HG03558 (cell line): ENCODE data around the gene GPC5.

Experiments
- ATAC-seq: cut with Tn5 transposase; IDR thresholded peaks from one replicate; pipeline ENCODE4 v1.9.1; 2021; ENCODE audit warnings: moderate number of reproducible peaks; ENCODE audit not compliant: unreplicated experiment; ENCODE audit errors: extremely low read depth

The GPC5 gene

DNA sequence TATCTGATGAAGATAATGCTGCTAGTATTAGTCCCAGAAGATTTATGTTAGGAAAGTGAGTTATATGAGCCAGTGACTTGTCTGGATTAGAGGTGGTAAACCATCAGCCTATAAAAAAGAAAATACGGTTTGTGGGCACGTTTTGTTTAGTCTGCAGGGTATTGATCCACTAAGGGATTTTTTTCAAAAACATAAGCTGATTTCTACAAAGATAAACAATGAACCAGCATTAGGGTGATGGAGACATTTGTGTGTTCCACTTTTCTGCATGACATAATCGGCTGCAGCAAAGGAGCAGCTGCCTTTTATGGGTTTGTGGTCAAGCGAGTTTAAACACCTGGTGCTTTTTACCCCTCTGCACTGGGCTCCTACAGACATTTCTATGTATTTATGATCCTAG lies 991.8 kb downstream of the GPC5 start:
- no peak for ATAC-seq

DNA sequence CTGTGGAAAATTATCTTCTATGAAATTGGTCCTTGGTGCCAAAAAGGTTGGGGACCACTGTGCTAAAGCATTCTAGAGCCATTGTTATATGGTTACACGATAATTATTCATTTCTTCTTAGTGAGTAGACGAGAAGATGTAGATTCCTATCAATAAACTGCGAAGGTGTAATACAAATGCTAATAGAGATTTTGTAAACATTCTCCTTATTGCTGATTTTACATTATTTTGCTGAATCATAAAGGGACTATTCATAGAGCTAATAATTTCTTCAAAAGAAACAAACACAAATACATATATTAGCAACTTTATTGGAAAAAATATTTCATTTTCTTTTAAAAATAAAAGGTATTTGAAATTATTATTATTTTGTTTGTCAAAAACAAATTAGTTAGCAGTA lies 1005.2 kb downstream of the GPC5 start:
- no peak for ATAC-seq

DNA sequence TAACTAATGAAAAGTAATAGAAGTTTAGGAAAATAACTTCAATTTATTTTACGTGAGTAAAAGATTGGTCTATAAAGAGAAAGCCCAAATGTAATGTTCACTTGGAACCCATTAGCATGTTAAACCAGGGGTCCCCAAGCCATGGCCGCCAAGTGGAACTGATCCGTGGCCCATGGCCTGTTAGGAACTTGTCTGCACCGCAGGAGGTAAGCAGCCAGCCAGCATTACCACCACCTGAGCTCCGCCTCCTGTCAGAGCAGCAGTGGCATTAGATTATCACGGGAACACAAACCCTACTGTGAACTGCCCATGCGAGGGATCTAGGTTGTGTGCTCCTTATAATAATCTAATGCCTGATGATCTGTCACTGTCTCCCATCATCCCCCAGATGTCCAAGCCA lies 1009.4 kb downstream of the GPC5 start:
- ATAC-seq = no peak

DNA sequence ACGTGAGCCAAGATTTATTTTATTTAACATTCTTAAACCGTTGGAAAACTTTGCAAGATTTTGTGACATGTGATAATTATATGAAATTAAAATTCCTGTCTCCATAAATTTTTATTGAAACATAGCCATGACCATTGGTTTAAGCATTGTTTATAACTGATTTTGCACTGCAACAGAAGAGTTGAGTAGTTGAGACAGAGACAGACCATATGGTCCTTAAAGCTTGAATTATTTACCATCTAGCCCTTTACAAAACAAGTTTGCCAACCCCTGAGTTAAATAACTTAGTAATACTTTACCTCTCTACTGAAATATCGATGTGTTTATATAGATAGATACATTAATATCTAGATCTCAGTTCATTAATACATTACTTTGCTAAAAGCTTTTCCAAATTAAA lies 1014.1 kb downstream of the GPC5 start:
- ATAC-seq = no peak

DNA sequence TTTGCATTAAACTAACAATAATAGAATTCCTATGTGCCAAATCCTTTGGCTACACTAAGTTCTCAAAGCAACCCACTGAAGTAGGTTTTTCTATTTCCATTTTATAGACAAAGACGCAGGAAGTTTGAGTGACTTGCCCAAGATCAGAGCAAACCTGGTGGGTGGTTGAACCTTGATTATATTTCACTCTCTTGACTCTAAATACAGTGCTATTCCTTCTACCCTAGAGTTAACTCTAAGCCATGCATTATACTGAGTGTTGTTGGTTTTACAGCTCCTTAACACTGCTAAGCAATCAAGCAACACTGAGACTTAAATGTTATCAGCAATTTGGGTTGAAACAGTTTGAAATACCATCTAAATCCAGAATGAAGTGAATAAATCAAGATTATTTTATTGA lies 1014.6 kb downstream of the GPC5 start:
- ATAC-seq = no peak

DNA sequence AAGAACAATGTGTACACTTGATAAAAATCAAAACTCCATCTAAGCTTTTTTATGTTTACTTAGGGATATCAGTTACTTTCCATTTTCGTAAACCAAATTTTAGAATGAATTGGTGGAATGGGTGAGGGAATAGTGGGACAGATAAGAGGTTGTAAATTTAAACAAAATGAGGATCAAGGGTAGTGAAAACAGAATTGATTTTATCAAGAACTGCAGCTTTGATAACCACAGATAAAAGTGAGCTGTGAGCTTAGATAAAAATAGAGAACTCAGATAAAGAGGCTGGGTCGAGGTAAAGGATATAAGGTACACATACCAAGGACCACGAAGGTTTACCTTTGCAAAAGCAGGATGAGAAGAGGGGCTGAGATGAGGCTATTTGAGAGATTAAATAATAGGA lies 1015.0 kb downstream of the GPC5 start:
- no peak for ATAC-seq

DNA sequence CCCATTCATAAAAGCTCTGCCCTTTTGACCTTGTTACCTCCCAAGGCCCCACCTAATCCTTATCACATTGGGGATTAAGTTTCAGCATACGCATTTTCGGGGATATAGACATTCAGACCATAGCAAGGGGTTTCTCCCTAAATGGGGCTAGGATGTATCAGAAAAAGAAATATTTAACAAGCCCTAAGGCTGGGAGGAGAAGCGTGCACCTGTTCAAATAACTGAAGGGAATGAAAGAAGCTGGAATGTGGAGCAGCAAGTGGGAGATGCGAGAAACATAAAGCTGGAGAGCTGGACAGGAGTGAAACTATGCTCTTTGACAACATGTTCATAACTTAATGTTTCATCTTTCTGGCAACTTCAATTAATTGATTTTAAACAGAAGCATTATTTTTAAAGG lies 1016.4 kb downstream of the GPC5 start:
- no peak for ATAC-seq

DNA sequence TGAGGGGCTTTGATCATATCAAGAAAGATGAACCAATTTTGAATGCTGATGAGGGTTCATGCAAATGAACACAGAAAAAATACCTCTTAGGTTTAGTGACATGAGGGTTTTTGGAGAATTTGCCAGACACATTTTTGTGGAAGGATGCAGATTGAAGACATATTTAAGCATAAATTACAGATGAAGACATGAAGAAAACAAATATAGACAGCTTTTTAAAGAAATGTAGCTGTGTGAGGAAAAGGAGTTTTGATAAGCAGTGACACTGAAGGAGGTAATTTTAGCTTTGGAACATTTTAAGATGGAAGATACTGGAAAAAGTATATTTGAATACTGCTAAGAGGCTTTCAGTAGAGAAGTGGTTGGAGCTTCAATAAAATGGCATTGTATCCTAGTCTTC lies 1017.4 kb downstream of the GPC5 start:
- no peak for ATAC-seq

DNA sequence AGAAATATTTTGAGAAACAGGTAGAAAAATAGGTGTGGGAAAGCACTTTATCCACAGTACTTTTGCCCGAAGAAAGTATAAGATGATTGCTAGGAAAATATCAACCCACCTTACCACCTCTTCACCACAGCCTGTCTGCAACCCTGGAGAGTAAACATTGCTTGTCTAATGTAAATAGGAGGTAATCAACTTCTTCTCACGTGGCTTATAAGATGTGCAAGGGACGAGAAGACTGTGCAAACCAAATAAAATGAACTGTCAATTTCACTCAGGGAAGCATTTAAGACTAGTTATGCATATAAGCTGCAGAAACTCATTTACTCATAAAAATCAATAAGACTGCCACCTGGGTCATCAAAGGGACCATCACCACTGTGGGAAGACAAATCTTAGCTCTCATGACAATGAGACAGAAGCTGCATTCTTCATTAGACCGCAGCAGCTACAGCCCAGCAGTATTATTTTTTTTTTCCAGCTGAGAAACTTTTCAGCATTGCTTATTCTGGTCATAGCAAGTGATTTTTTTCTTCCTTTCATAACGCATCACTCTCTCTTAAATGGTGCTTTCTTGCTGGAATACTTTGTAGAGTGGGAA lies 1020.5 kb downstream of the GPC5 start:
- ATAC-seq = no peak

DNA sequence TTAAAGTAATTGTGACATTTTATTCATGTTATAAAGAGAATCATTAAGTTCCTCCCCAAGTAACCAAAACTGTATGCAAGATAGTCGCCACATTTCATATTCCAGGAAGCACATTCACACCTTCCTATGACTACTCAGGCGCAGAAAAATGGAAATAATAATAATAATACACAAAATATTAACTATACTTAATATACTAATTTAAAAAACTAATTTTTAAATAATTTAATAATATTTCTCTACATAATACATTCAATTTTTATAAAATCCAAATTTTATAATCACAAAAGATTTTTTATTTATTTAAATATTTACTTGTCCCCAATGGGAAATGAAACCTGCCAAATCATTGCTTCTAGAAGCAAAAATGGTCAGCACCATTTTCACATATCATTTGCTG lies 1030.8 kb downstream of the GPC5 start:
- no peak for ATAC-seq

DNA sequence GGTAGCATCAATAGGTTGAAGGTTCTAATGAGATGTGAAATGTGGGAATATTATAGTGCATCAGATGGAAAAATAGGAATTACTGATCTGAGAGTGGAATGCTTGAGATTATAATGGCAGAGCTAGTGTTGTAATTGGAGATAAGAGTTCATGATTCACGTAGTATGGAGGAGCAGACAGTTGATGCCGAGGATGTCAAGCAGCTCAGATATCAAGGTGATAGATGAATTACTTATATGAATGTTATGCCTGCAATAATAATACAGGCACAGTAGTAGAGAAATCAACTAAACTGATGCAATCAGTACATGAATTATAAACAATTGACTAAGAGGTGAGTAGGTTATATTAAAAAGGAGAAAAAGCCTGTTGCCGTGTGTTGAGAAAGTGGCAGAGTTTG lies 1035.0 kb downstream of the GPC5 start:
- ATAC-seq = no peak

DNA sequence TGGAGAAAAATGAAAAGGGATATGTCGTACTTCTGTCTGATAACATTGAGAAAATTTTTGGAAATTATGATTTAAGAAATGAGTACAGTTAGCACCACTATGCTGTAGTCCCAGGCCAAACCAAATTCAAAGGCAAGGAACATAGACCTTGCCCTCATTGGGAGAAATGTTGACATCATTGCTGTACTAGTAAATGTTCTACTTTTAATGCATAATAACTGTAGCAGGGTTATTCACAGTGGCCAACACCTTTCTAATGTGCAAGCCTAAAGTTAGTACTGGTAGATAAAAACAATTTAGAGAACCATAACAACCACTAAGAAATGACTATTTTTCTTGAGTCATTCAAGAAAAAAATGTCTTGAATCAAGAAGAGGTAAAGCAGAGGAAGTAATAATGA lies 1035.5 kb downstream of the GPC5 start:
- no peak for ATAC-seq

DNA sequence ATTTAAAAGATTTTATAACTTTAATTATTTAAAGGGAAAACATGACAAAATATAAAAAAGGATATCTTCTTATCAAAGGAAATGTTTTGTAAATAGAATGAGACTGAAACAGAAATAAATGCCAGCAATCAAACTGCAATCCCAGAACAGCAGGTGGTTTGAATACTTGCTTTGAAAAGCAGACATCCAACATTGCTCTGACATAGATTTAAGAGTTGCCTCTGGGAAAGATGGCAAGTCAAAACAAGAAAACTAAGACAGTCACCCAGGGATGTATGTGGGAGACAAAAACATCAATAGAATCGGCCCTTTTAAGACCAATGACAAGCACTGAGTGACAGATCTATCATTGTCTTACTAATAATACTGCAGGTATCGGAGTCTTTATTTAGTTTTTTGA lies 1038.5 kb downstream of the GPC5 start:
- no peak for ATAC-seq

DNA sequence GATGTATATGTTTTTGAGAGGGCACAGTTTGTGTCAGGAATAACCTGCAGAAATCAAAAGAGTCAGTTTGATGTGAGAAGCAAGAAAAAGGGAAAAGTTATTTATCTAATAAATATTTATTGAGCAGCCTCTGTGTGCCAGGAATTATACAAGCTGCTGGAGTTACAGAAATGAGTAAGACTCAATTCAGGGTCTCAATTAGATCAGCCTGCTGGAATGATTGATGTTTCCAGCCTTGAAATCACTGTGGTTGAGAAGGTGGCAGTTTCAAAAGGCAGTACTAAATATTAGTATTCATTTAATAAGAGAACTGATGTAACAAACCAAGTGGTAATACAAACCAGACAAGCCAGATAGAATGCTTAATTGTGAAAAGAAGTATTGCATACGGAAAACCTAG lies 1045.8 kb downstream of the GPC5 start:
- no peak for ATAC-seq

DNA sequence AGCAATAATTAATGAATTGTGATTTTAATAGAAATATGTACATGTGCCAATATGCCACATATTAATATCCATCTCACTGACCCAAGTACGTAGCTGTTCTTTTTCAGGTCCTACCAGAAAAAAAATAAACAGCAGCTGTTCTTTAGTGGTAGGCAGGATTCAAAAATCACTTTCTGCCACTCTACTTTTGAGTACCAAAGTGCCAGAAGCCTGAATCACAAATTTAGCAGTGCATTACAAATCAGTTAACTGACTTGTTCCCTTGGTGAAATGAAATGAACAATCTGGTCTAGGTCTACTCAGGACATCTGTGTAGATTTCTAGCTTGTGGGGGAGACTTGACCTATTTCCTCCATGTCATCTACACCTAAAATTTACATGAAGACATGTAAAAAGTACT lies 1052.6 kb downstream of the GPC5 start:
- no peak for ATAC-seq

DNA sequence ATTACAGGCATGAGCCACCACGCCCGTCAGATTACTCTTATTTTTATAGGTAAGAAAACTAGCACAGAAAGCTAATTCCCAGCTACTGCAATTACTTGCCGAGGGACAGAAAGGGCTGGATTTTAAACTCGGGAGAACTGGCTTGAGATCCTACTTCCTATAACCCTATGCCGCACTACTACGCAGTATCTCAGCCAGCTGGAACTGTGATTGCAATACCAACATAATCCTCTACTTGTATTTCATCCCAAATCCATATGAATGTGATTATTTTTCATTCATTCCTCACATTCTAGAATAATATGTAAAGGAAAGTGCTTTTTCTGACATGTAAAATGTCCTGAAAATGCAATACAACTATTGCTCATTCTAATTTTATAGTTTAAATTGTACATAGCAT lies 1054.4 kb downstream of the GPC5 start:
- no peak for ATAC-seq

DNA sequence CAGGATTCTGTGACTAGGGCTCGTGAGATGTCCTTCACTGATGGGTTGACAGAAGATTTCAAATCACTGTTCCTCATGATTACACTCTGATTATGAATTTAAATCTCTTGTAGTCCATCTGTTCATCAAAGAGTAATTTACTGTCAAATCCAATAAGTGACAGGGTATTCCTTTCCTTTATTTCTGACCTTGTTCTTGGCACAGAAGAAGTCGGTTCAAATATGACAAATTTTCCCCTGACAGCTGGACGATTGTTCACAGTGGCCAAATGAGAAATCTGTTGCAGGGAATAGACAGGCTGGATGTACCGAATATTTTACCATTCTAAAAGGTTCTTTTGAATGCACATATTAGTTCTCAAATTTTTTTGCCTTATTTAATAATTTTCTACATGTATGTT lies 1060.9 kb downstream of the GPC5 start:
- ATAC-seq = no peak

DNA sequence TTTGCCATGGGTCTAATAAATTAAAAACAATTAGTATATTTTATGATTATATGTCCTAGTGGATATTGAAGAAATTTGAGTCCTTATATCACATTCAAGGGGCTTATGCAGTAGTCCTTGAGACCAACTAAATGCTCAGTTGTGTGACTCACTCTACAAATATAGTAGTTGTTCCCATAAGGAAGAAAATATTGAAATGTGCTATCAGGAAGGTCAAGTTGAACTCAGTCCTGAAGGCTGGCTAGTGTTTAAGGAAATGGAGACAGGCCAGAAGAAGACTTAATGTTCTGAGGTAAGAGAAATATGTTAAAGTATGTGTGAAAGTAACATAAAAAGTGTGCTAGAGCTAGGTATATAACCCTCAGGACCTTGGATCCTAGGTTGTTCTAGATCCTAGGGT lies 1062.1 kb downstream of the GPC5 start:
- ATAC-seq = no peak

DNA sequence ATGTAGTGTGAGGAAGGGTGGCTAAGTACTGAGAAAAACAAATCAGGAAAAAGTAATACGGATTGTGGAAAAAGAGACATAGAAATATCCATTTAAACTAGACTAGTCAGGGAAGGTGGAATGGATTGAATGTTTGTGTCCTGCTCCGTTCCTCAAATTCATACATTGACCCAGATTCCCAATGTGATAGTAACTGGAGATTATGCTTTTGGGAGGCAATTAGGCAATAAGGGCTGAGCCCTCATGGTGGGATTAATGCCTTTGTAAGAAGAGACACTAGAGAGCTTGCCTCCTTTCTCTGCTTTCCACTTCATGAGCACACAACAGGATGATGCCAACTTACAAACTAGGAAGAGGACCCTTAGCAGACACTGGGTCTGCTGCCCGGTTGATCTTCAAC lies 1063.0 kb downstream of the GPC5 start:
- no peak for ATAC-seq

DNA sequence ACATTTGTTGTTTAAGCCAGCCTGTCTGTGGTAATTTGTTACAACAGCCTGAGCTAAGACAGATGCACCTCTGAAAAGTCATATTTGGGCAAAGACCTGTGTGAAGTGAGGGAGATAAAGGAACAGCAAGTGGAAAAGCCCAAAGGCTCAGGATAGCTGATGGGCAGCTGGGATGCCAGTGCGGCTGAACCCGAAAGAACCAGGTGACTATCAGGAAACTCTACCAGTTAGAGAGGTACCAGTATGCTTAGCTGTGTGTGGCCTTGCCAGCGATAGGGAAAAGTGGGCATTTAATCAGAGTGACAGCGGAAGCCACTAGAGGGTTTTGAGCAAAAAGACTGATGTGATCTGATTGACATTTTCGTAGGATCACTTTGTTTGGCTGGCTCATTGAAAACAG lies 1063.4 kb downstream of the GPC5 start:
- no peak for ATAC-seq

DNA sequence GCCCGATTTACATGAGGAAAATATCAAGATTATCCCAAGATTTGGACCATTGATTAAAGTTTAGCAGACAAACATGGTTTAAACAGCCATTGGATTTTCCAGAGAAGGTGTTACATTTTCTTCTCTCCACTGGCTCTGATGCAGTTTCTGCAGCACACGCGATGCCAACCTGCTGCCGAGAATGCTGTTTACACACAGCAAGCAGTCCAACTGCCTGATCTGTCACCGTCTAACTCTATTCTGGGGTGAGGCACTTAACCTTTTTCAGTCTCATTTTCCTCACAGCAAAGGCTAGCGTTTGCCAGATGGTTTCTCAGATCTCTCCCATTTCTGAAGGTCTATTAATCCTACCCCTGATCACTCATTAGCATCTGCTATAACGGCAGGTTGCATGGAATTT lies 1064.7 kb downstream of the GPC5 start:
- no peak for ATAC-seq

DNA sequence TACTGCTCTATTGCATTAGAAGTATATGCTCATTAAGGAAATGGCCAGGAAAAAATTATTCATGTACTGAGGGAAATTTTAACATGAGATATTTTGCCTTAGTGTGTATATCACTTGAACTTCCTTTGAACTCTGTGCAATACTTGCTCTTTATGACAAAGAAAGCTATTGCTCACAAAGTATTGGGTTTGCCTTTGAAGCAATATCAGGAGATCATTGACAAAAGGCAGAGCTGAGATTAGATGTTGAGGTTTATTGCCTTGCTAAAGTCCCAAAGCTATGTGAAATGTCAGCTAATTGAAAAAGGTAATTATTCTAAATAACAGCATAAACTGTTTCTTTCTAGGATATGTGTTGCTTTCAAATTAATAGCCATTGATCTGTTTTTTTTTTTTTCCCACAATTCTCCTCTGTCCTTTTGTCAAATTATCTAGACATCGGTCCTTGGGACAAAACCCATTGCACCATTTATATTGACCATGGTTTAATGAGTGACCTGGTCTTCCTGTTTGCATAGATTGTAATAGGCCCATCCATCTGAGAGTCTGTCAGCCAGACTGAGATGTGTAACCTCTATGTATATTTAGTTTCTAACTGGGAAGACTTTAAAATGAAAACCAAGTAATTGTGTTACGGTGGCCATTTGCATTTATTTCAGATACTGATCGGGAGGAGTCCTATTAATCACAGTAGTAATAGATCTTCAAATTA lies 1075.5 kb downstream of the GPC5 start:
- ATAC-seq = no peak
